Measurements from ENCODE around the gene AP5S1. TPM values are rescaled to one million over a fixed set of nuclear protein-coding genes. Genes with fewer than 3 reads are reported as not detected.
"Not testable (repeated sequence)": the region's sequence is repeated elsewhere in the genome, so short reads cannot be mapped to it uniquely, and the experiment has no call there.

AP5S1 gene
- polyA plus RNA-seq, 1 donor (not counting 4 experiments of a cell fraction or from before 2014, with no cell fraction given) = 5.2 TPM

GRCh38 chr20:3828798-3829197, 8.5 kb downstream of the AP5S1 start:
- Histone ChIP-seq H3K79me2 (ENCODE audit: control insufficient read depth, insufficient read depth, low read length) (no peaks in the 10 kb centered on the region), H3K4me1 (ENCODE audit: control insufficient read depth, extremely low read depth, insufficient read depth, low read length) (no peaks in the 10 kb centered on the region), H3K9me3 (ENCODE audit: control insufficient read depth, low read depth, low read length) (no peaks in the 10 kb centered on the region), H3K4me2 (ENCODE audit: control insufficient read depth, extremely low read depth, insufficient read depth, low read depth, low read length) (no peak overlapping the region), H3K27me3 (ENCODE audit: control insufficient read depth, extremely low read depth, insufficient read depth, low read length) (no peaks in the 10 kb centered on the region), H3K9ac (ENCODE audit: control insufficient read depth, extremely low read depth, insufficient read depth, low read length) (no peak overlapping the region), H3K36me3 (ENCODE audit: control insufficient read depth in 2 of 2, extremely low read depth in 1 of 2, insufficient read depth in 2 of 2, low read length in 2 of 2) (peaks cover 5 to 7% of the 10 kb centered on the region in 2 experiments), H3K9me1 (ENCODE audit: control insufficient read depth, extremely low read depth, insufficient read depth, low read length) (no peaks in the 10 kb centered on the region), H2AFZ (ENCODE audit: control insufficient read depth, low read length) (no peak overlapping the region), H3K27ac (ENCODE audit: control insufficient read depth, insufficient read depth, low read length) (no peak overlapping the region), H4K20me1 (ENCODE audit: control insufficient read depth, extremely low read depth, insufficient read depth, low read length) (no peaks in the 10 kb centered on the region), H3K4me3 (ENCODE audit: control insufficient read depth in 2 of 3, extremely low read depth in 1 of 3, insufficient read depth in 2 of 3, low read depth in 1 of 3, low read length in 3 of 3) (no peak overlapping the region)
- TF ChIP-seq CTCF (optimal IDR thresholded peaks at IDR 0.05 in 1 of 3, IDR thresholded peaks at IDR 0.05 in 1 of 3, conservative IDR thresholded peaks at IDR 0.05 in 1 of 3; ENCODE audit: extremely low read depth in 1 of 3, insufficient read depth in 2 of 3, low read length in 3 of 3) = no peak
- TF ChIP-seq EZH2 (IDR thresholded peaks at IDR 0.05; ENCODE audit: low read length) = no peak
- no peak for DNase-seq (ENCODE audit: low read depth, low spot score)
- FAIRE-seq = no peak
- dilution Hi-C loops (cut with MboI; ENCODE audit: extremely low pct_ligation_motif_present, low sequenced_read_pairs) = no loop called here

- H3K4me2 ChIP-seq (ENCODE audit: control insufficient read depth, extremely low read depth, insufficient read depth, low read depth, low read length); H3K36me3 ChIP-seq (ENCODE audit: control insufficient read depth in 2 of 2, extremely low read depth in 1 of 2, insufficient read depth in 2 of 2, low read length in 2 of 2); H4K20me1 ChIP-seq (ENCODE audit: control insufficient read depth, extremely low read depth, insufficient read depth, low read length); H3K9ac ChIP-seq (ENCODE audit: control insufficient read depth, extremely low read depth, insufficient read depth, low read length); H3K27me3 ChIP-seq (ENCODE audit: control insufficient read depth, extremely low read depth, insufficient read depth, low read length); H3K4me3 ChIP-seq (ENCODE audit: control insufficient read depth in 2 of 3, extremely low read depth in 1 of 3, insufficient read depth in 2 of 3, low read depth in 1 of 3, low read length in 3 of 3); dilution Hi-C loops (cut with MboI; ENCODE audit: extremely low pct_ligation_motif_present, low sequenced_read_pairs); H2AFZ ChIP-seq (ENCODE audit: control insufficient read depth, low read length); H3K9me3 ChIP-seq (ENCODE audit: control insufficient read depth, low read depth, low read length); H3K79me2 ChIP-seq (ENCODE audit: control insufficient read depth, insufficient read depth, low read length); H3K9me1 ChIP-seq (ENCODE audit: control insufficient read depth, extremely low read depth, insufficient read depth, low read length); DNase-seq (ENCODE audit: low read depth, low spot score); H3K27ac ChIP-seq (ENCODE audit: control insufficient read depth, insufficient read depth, low read length); H3K4me1 ChIP-seq (ENCODE audit: control insufficient read depth, extremely low read depth, insufficient read depth, low read length); FAIRE-seq: not testable (repeated sequence)
These were observed 9.5 kb downstream of the AP5S1 start for GRCh38 chr20:3829891-3830290.

GRCh38 chr20:3836132-3836531, 15.8 kb downstream of the AP5S1 start:
- H3K79me2 ChIP-seq (ENCODE audit: control insufficient read depth, insufficient read depth, low read length) = no peaks in the 10 kb centered on the region
- H3K27ac ChIP-seq (ENCODE audit: control insufficient read depth, insufficient read depth, low read length) = no peak overlapping the region
- dilution Hi-C loops (cut with MboI; ENCODE audit: extremely low pct_ligation_motif_present, low sequenced_read_pairs) = no loop called here
- no peaks in the 10 kb centered on the region for H3K27me3 ChIP-seq (ENCODE audit: control insufficient read depth, extremely low read depth, insufficient read depth, low read length)
- H2AFZ ChIP-seq (ENCODE audit: control insufficient read depth, low read length) = no peak overlapping the region
- H4K20me1 ChIP-seq (ENCODE audit: control insufficient read depth, extremely low read depth, insufficient read depth, low read length) = no peaks in the 10 kb centered on the region
- H3K9me1 ChIP-seq (ENCODE audit: control insufficient read depth, extremely low read depth, insufficient read depth, low read length) = no peaks in the 10 kb centered on the region
- H3K36me3 ChIP-seq (ENCODE audit: control insufficient read depth in 2 of 2, extremely low read depth in 1 of 2, insufficient read depth in 2 of 2, low read length in 2 of 2) = no peaks in the 10 kb centered on the region
- no peaks in the 10 kb centered on the region for H3K4me1 ChIP-seq (ENCODE audit: control insufficient read depth, extremely low read depth, insufficient read depth, low read length)
- TF ChIP-seq EZH2 (IDR thresholded peaks at IDR 0.05; ENCODE audit: low read length) = no peak
- no peak for TF ChIP-seq CTCF (optimal IDR thresholded peaks at IDR 0.05 in 1 of 3, IDR thresholded peaks at IDR 0.05 in 1 of 3, conservative IDR thresholded peaks at IDR 0.05 in 1 of 3; ENCODE audit: extremely low read depth in 1 of 3, insufficient read depth in 2 of 3, low read length in 3 of 3)
- no peak for FAIRE-seq
- H3K9me3 ChIP-seq (ENCODE audit: control insufficient read depth, low read depth, low read length) = no peaks in the 10 kb centered on the region
- no peak overlapping the region for H3K9ac ChIP-seq (ENCODE audit: control insufficient read depth, extremely low read depth, insufficient read depth, low read length)
- H3K4me2 ChIP-seq (ENCODE audit: control insufficient read depth, extremely low read depth, insufficient read depth, low read depth, low read length) = no peak overlapping the region
- no peak for DNase-seq (ENCODE audit: low read depth, low spot score)
- no peak overlapping the region for H3K4me3 ChIP-seq (ENCODE audit: control insufficient read depth in 2 of 3, extremely low read depth in 1 of 3, insufficient read depth in 2 of 3, low read depth in 1 of 3, low read length in 3 of 3)
